Urinary bladder (tissue), 4 donors: ENCODE data around the gene ANO3. TPM values are rescaled to one million over a fixed set of nuclear protein-coding genes. Genes with fewer than 3 reads are reported as not detected.

Source experiments
- DNase-seq: peaks from one replicate; pipeline ENCODE4 v3.0.0-alpha.2; 2015; ENCODE audit errors: extremely low spot score
- H3K27ac ChIP-seq: one replicate; pipeline ENCODE4 v1.5.1; 2013; ENCODE audit warnings: low read depth, mild to moderate bottlenecking, moderate library complexity
- H3K36me3 ChIP-seq: one replicate; pipeline ENCODE4 v1.6.1; 2013; ENCODE audit warnings: mild to moderate bottlenecking, moderate library complexity; ENCODE audit not compliant: insufficient read depth
- H3K4me1 ChIP-seq: one replicate; pipeline ENCODE4 v1.6.1; 2013; ENCODE audit warnings: mild to moderate bottlenecking, moderate library complexity; ENCODE audit not compliant: insufficient read depth
- H3K4me3 ChIP-seq: one replicate; pipeline ENCODE4 v1.5.1; 2013; ENCODE audit warnings: low read depth, low read length
- WGBS: extraction: QIAGEN DNeasy Blood & Tissue Kit; methylation state at CpG from one replicate; pipeline ENCODE4 v1.1.7; 2013; 5-methylcytosine and 5-hydroxymethylcytosine counted together
- polyA plus RNA-seq: library from polyadenylated mRNA; stranded (reverse); fragments of 200-250 nt; gene quantifications from one replicate; pipeline ENCODE4 v1.2.3, GENCODE V29; 2013
- total RNA-seq: library from RNA; depleted of rRNA; stranded (reverse); fragments of >200 nt; gene quantifications from one replicate; pipeline ENCODE4 v1.2.3, GENCODE V29; 2014
- donor health status: healthy with polysubstance abuse.
- donor health status: healthy.

The ANO3 gene
- total and polyA plus RNA-seq, 2 donors: 0.14 to 1.2 TPM

DNA sequence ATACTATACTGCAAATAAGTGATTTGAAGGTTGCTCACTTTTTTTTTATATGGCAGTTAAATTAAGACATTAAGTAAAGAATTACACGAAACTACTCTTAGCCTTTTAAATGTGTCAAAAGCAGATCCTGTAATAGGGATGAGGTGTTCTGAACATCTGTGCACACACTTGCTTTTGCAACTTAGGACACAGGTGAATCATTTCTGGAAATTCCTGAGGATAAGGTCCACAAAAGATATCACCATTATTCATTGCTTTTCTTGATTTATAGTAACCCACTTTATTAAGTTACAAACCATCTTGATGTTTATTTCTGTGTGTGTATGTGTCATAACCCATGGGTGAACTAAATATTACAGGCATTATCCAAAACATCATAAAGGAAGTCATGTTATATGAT, 334.0 kb downstream of the ANO3 start:
- no peak for DNase-seq
- WGBS: 78% methylated on average over 1 of the region's 1 CpG
- Histone ChIP-seq H3K36me3 (no peaks in the 10 kb centered on the region), H3K4me1 (no peaks in the 10 kb centered on the region), H3K27ac (no peak overlapping the region), H3K4me3 (no peak overlapping the region)

DNA sequence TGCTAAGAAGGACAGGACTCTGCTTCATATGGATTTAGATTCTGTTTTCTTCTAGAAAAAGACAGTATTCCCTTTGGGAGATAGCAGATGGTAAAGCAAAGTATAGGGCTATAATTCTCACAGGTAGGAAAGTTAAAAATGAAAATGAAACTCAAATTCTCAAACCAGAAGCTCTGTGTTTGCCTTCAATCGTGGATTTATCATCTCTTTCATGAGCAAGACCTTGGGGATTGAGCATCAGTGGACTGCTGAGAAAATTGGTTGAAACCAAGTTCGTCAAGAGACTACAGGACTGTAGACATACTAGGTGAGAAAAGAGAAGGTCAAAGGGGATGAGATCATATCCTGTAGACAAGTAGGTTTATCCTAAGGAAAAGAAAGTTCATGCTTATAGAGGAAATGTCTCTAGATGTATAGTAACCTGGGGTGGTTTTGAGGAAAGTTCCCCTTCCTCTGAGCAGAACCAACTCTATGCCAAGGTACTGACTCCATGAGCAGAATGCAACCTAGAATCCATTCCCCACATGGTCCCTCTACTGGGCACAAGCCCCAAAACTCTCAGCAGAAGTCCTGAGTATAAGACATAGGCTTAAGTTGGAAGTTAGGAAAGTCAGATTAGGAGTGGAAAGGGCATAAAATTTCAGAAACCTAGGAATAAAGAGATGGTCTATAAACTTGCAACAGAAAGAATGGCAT, 343.5 kb downstream of the ANO3 start:
- no peaks in the 10 kb centered on the region for H3K36me3 ChIP-seq
- DNase-seq: no peak
- no peaks in the 10 kb centered on the region for H3K4me1 ChIP-seq
- 83% methylated on average over 2 of the region's 2 CpGs for WGBS
- H3K4me3 ChIP-seq: no peak overlapping the region
- no peak overlapping the region for H3K27ac ChIP-seq

DNA sequence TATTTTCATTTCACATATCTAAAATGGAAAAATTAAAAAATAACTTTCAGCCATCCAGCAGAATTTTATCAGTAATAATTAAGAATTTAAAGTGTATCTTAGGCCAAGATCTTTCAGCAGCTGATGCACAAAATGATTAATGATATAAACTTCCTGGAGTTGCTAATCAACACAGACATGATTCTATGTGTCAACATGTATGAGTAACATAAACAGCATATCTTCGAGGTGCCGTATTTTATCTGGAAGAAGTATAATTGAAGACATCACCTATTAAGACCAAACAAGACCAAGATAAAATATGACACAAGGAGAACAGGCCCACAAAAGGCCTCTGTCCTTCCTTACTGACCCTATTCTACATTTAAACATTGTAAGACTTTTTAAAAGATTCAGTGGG, 344.7 kb downstream of the ANO3 start:
- DNase-seq: no peak
- Histone ChIP-seq H3K4me1 (no peaks in the 10 kb centered on the region), H3K27ac (no peak overlapping the region), H3K36me3 (no peaks in the 10 kb centered on the region), H3K4me3 (no peak overlapping the region)
- WGBS: 54% methylated on average over 2 of the region's 2 CpGs

DNA sequence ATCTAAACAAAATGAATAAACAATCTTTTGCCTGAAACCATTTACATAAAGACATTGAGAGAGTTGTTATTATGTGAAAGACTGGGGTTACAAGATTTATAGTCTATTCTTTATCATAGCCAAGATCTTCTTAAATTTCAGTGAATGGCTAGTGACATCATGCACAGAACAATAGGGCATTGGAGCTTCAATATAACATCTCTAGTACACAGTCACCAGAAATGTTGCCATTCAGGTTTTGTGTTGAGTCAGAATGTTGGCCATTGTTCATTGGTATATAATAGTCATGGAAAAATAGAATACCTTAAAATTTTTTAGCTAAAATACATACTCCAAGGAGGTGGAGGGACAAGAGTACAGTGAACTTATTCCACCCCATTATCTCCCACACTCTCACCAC, 345.6 kb downstream of the ANO3 start:
- Histone ChIP-seq H3K4me1 (no peaks in the 10 kb centered on the region), H3K4me3 (no peak overlapping the region), H3K27ac (no peak overlapping the region), H3K36me3 (no peaks in the 10 kb centered on the region)
- no peak for DNase-seq

DNA sequence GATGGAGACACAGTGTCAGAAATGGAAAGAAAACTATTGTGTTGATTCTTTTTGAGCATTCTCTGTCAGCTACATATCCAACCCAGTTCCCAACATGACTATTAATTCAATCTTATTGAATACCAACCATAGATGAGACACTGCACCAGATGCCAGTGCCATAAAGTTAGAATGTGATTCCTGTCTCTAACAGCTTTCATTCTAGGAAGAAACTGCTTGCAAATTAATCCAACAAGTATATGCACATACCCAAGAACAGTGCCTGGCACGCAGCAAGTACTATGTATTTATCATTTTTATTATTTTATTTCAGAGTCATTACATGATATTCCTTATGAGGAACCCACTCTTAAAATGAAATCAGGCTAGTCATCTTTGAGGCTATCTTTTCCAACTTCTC, 355.4 kb downstream of the ANO3 start:
- Histone ChIP-seq H3K36me3 (no peaks in the 10 kb centered on the region), H3K27ac (no peak overlapping the region), H3K4me1 (no peaks in the 10 kb centered on the region), H3K4me3 (no peak overlapping the region)
- WGBS: 96% methylated on average over 1 of the region's 1 CpG
- DNase-seq: no peak

DNA sequence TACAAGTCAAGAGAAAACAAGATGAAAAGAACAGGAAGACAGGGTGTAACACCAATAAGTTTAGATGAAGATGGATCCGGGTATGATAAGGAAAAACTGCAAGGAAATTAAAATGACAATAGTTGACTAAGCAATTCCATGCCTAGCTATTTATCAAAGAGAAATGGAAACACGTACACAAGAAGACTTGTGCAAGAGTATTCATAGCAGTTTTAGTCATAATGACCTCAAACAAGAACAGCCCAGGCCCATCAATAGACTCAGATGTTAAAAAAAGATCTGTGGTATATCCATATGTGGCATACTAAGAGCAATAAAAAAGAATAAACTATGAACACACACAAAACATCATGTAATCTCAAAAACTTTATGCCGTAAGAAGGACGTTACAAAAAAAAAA, 356.8 kb downstream of the ANO3 start:
- H3K36me3 ChIP-seq: no peaks in the 10 kb centered on the region
- H3K27ac ChIP-seq: no peak overlapping the region
- H3K4me1 ChIP-seq: no peaks in the 10 kb centered on the region
- H3K4me3 ChIP-seq: no peak overlapping the region
- no peak for DNase-seq
- 82% methylated on average over 4 of the region's 4 CpGs for WGBS

DNA sequence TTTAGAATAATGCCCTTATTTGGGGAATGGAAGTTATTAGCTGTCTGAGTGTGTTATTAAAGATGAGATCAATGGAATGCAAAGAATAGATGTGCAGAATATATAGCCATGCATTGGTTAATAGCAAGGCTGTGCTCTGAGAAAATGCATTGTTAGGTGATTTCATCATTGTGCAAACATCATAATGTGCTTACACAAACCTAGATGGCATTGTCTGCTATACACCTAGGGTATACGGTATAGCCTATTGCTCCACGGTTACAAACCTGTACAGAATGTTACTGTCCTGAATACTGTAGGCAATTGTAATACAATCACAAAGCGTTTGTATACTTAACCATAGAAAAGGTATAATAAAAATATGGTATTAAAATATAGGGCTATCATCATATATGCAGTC, 364.4 kb downstream of the ANO3 start:
- no peaks in the 10 kb centered on the region for H3K4me1 ChIP-seq
- WGBS: 80% methylated on average over 3 of the region's 3 CpGs
- no peak overlapping the region for H3K27ac ChIP-seq
- H3K4me3 ChIP-seq: no peak overlapping the region
- no peaks in the 10 kb centered on the region for H3K36me3 ChIP-seq
- no peak for DNase-seq

DNA sequence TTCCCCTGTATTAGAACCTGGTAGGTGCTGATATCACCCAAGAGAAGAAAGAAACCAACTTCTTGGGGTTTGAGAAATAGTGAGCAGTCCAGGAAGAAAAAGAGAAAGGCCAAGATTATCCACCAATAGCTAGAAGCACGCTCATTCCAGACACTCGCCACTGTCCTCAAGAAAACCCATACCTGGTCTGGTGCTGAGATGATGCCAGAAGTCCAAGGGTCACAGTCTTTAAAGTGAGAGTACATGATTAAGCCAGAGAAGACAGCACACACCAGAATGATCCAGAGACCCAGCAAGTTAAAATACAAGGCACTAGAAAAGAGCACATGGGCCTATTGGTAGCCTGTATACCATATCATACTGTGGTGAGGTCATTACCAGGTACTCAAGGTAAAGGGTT, 366.3 kb downstream of the ANO3 start:
- H3K4me1 ChIP-seq: no peaks in the 10 kb centered on the region
- H3K4me3 ChIP-seq: no peak overlapping the region
- no peak overlapping the region for H3K27ac ChIP-seq
- no peaks in the 10 kb centered on the region for H3K36me3 ChIP-seq
- WGBS: 98% methylated on average over 2 of the region's 2 CpGs
- no peak for DNase-seq

DNA sequence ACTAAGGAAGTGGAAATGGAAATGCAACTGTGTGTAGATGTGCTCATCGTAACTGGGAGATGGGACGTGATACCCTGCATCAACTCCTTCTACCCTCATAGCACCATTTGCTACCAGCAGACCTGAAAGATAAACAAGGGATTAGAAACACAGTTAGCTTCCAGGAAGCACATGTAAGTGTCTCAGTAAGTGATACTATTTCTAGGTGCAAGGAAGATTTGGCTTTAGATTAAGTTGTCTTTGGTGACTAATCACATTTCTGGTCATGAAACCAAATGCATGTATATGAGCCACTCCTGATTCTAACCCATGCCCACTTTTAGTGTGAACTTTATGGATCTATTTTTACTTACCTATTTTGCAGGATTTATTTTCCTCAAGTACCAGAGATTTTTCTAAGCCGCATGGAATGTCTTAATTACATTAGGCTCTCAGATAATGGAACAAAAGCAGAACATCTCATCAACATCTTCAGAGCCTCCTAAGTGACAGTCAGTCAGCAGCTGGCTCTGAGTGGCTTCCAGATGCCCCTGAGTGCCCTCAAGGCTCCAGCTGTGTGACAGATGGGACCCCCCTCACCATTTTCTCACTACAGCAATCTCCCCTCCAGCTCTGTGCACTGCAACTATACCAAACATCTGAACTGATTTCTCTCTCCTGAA, 368.8 kb downstream of the ANO3 start:
- no peak for DNase-seq
- no peak overlapping the region for H3K4me3 ChIP-seq

DNA sequence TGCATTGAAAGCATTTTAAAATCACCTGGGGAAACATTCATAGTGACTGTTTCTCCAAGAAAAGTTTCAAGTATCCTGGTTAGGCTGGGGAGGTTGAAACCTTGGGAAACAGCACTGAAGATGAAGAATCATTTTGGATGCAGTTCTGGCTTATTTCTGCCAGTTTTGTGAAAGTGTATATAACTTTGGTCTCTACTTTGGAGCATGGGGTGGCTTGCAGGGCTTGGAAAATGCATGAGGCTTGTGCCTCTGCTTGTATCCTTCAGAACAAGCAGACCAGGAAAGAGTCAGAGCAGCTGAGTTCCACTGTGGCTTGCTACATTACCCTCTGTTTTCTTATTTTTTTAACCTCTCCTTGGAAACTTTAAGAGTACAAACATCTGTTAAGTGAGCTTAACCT, 370.5 kb downstream of the ANO3 start:
- Histone ChIP-seq H3K4me3 (no peak overlapping the region), H3K27ac (no peak overlapping the region), H3K4me1 (no peaks in the 10 kb centered on the region), H3K36me3 (no peaks in the 10 kb centered on the region)
- no peak for DNase-seq

More for the DNA sequence above, 368.8 kb downstream of the ANO3 start:
- no peak overlapping the region for H3K27ac ChIP-seq
- WGBS: 68% methylated on average over 3 of the region's 3 CpGs
- no peaks in the 10 kb centered on the region for H3K4me1 ChIP-seq
- no peaks in the 10 kb centered on the region for H3K36me3 ChIP-seq

DNA sequence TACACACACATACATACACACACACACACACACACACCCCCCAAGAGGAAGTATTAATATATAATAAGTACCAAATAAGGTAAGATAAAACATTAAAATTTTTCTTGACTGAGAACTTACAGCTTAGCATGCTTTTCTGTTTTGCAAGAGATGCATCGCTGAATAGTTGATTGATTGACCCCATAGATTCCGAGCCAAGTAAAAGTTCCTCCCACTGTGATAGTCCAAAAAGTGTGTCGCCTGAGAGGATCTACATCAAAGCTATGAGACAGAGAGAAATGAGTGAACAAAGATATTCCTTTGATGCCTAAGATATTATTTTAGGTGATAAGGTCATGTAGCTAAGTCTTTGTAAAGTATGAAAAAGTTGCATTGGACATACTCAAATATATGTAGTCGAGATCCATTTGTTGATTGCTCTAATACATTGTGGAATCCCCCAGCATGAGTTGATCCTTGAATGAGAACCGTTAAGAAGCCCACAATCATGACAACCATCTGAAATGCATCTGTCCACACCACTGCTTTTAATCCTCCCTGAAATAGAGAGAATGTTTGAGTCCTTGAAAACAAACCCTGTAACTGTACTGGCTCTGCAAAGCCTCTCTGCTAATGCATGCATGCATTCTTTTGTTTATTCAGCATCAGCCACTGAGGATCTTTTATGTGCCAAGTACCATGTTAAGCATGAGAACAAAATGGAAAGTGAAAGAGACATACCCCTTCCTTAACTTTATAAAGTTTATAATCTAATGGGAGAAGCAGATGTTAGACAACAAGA, 371.7 kb downstream of the ANO3 start:
- Histone ChIP-seq H3K36me3 (no peaks in the 10 kb centered on the region), H3K4me3 (no peak overlapping the region), H3K4me1 (no peaks in the 10 kb centered on the region), H3K27ac (no peak overlapping the region)
- 47% methylated on average over 5 of the region's 5 CpGs for WGBS
- DNase-seq: no peak

DNA sequence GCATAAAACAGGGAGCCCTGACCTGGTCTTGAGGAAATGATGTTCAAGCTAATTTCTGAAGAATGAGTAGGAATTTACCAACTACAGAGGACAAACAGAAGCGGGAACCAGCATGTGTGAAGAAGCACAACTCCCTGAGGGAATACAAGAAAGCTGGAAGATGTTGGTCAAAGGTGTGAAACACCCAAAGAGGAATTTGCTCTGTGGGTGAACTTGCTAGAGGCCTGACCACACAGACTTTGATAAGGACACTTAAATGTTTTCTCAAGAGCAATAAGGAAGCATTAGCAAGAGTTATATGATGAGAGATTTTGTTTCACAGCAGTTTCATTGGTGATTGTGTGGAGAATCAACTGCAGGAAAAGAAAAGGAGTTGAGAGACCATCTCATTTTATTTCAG, 372.3 kb downstream of the ANO3 start:
- Histone ChIP-seq H3K4me3 (no peak overlapping the region), H3K36me3 (no peaks in the 10 kb centered on the region), H3K4me1 (no peaks in the 10 kb centered on the region), H3K27ac (no peak overlapping the region)
- DNase-seq: no peak
- WGBS: 93% methylated on average over 1 of the region's 1 CpG

DNA sequence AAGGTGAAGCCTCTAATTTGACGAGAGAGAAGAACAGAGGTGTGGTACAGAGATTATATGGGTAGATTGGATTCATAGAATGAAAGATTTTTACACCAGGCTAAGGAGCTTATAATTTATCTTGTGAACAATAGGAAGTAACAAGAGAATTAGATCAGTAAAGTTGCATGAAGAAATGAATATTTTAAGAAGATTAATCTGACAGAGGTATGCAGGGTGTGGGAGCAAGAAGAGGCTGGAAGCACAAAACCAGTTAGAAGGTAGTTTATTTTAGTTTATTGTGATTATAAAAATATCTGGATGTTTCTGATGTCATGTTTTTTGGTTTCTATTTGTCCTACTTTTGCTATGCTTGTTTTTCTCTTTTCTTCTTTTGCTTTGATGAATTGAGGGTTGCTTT, 374.3 kb downstream of the ANO3 start:
- Histone ChIP-seq H3K4me3 (no peak overlapping the region), H3K27ac (no peak overlapping the region), H3K4me1 (no peaks in the 10 kb centered on the region), H3K36me3 (no peaks in the 10 kb centered on the region)
- DNase-seq: no peak
- 88% methylated on average over 1 of the region's 1 CpG for WGBS
